ENCODE results near the gene TMEFF1. TPM values are rescaled to one million over a fixed set of nuclear protein-coding genes. Genes with fewer than 3 reads are reported as not detected.
"Not testable (repeated sequence)": the region's sequence is repeated elsewhere in the genome, so short reads cannot be mapped to it uniquely, and the experiment has no call there.

The TMEFF1 gene
- total and polyA plus RNA-seq, 4 donors = 13.1 to 18.0 (median 15.7) TPM

DNA sequence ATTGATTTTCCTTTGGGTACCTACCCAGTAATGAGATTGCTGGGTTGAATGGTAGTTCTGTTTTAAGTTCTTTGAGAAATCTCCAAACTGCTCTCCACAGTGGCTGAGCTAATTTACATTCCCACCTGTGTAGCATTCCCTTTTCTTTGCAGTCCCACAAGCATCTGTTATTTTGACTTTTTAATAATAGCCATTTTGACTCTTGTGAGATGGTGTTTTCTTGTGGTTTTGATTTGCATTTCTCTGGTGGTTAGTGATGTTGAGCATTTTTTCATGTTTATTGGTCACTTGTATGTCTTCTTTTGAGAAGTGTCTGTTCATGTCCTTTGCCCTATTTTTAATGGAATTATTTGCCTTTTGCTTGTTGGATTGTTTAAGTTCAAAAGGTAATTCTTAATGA is 34.4 kb downstream of the TMEFF1 start:
- H3K9me3 ChIP-seq (ENCODE audit: control insufficient read depth, insufficient read depth, low read length); H3K36me3 ChIP-seq (ENCODE audit: control insufficient read depth, insufficient read depth, low read length); DNase-seq (ENCODE audit: low read depth in 4 of 6, low spot score in 6 of 6); H3K27ac ChIP-seq (ENCODE audit: low read depth, low read length); H3K27me3 ChIP-seq (ENCODE audit: control insufficient read depth, insufficient read depth, low read length); H3K4me3 ChIP-seq (ENCODE audit: low read depth, low read length); H3K4me1 ChIP-seq (ENCODE audit: control insufficient read depth, insufficient read depth, low read length): not testable (repeated sequence)

GRCh38 chr9:100511205-100511604 is 38.3 kb downstream of the TMEFF1 start:
- Histone ChIP-seq H3K4me3 (ENCODE audit: low read depth, low read length) (no peak overlapping the region), H3K27ac (ENCODE audit: low read depth, low read length) (no peak overlapping the region), H3K36me3 (ENCODE audit: control insufficient read depth, insufficient read depth, low read length) (no peaks in the 10 kb centered on the region), H3K4me1 (ENCODE audit: control insufficient read depth, insufficient read depth, low read length) (no peaks in the 10 kb centered on the region), H3K9me3 (ENCODE audit: control insufficient read depth, insufficient read depth, low read length) (no peaks in the 10 kb centered on the region), H3K27me3 (ENCODE audit: control insufficient read depth, insufficient read depth, low read length) (no peaks in the 10 kb centered on the region)
- DNase-seq (ENCODE audit: low read depth in 4 of 6, low spot score in 6 of 6) = no peak
- no CpG with 5 or more reads among the region's 1 CpG for WGBS (ENCODE audit: insufficient coverage)

DNA sequence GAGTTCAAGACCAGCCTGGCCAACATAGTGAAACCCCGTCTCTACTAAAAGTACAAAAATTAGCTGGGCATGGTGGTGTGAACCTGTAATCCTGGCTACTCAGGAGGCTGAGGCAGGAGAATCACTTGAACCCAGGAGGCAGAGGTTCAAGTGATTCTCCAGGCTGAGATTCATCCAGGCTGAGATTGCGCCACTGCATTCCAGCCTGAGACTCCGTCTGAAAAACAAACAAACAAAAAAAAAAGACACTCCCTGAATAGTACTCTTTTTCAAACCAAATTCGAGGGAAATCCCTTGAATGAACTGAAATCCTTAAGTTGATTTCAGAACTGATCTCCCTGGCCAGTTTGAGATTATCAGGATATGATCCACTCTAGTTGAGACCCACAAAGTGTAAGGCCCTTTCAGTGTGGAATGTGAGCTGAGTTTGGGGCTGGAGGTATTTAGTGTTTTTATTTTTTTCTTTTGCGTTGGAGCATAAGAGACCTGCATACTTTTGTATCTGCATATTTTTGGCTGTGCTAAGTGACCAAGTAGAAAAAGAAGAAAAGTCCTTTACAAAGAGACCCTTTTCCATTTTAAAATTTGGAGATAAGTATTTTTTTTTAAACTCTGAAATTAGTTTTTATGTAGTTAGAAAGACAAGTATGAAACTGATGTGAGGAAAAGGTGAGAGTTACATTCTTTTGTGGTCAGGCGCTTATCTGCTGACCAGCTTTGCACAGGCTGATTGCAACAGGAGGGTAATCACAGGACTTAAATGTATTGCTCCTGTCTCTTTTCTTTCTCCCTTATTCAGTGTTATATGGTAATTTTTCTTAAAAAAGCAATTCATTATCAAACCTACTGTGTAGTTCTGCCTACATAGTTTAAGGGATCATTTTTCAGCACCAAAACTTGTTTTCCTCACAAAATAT is 42.9 kb downstream of the TMEFF1 start:
- Histone ChIP-seq H3K4me3 (ENCODE audit: low read depth, low read length) (no peak overlapping the region), H3K9me3 (ENCODE audit: control insufficient read depth, insufficient read depth, low read length) (no peaks in the 10 kb centered on the region), H3K4me1 (ENCODE audit: control insufficient read depth, insufficient read depth, low read length) (no peaks in the 10 kb centered on the region), H3K36me3 (ENCODE audit: control insufficient read depth, insufficient read depth, low read length) (no peaks in the 10 kb centered on the region), H3K27ac (ENCODE audit: low read depth, low read length) (no peak overlapping the region), H3K27me3 (ENCODE audit: control insufficient read depth, insufficient read depth, low read length) (no peaks in the 10 kb centered on the region)
- no peak for DNase-seq (ENCODE audit: low read depth in 4 of 6, low spot score in 6 of 6)
- 74% methylated on average over 4 of the region's 6 CpGs for WGBS (ENCODE audit: insufficient coverage)

GRCh38 chr9:100521282-100521681 is 48.3 kb downstream of the TMEFF1 start:
- no peaks in the 10 kb centered on the region for H3K27me3 ChIP-seq (ENCODE audit: control insufficient read depth, insufficient read depth, low read length)
- no peak for DNase-seq (ENCODE audit: low read depth in 4 of 6, low spot score in 6 of 6)
- no peaks in the 10 kb centered on the region for H3K4me1 ChIP-seq (ENCODE audit: control insufficient read depth, insufficient read depth, low read length)
- H3K27ac ChIP-seq (ENCODE audit: low read depth, low read length) = no peak overlapping the region
- H3K9me3 ChIP-seq (ENCODE audit: control insufficient read depth, insufficient read depth, low read length) = no peaks in the 10 kb centered on the region
- no peak overlapping the region for H3K4me3 ChIP-seq (ENCODE audit: low read depth, low read length)
- H3K36me3 ChIP-seq (ENCODE audit: control insufficient read depth, insufficient read depth, low read length) = no peaks in the 10 kb centered on the region
- no CpG with 5 or more reads among the region's 3 CpGs for WGBS (ENCODE audit: insufficient coverage)

GRCh38 chr9:100525563-100525962 is 52.6 kb downstream of the TMEFF1 start:
- no peaks in the 10 kb centered on the region for H3K4me1 ChIP-seq (ENCODE audit: control insufficient read depth, insufficient read depth, low read length)
- H3K27ac ChIP-seq (ENCODE audit: low read depth, low read length) = no peak overlapping the region
- WGBS (ENCODE audit: insufficient coverage) = no CpG with 5 or more reads among the region's 2 CpGs
- no peaks in the 10 kb centered on the region for H3K9me3 ChIP-seq (ENCODE audit: control insufficient read depth, insufficient read depth, low read length)
- no peak overlapping the region for H3K4me3 ChIP-seq (ENCODE audit: low read depth, low read length)
- no peaks in the 10 kb centered on the region for H3K27me3 ChIP-seq (ENCODE audit: control insufficient read depth, insufficient read depth, low read length)
- H3K36me3 ChIP-seq (ENCODE audit: control insufficient read depth, insufficient read depth, low read length) = peaks cover 2% of the 10 kb centered on the region
- no peak for DNase-seq (ENCODE audit: low read depth in 4 of 6, low spot score in 6 of 6)

DNA sequence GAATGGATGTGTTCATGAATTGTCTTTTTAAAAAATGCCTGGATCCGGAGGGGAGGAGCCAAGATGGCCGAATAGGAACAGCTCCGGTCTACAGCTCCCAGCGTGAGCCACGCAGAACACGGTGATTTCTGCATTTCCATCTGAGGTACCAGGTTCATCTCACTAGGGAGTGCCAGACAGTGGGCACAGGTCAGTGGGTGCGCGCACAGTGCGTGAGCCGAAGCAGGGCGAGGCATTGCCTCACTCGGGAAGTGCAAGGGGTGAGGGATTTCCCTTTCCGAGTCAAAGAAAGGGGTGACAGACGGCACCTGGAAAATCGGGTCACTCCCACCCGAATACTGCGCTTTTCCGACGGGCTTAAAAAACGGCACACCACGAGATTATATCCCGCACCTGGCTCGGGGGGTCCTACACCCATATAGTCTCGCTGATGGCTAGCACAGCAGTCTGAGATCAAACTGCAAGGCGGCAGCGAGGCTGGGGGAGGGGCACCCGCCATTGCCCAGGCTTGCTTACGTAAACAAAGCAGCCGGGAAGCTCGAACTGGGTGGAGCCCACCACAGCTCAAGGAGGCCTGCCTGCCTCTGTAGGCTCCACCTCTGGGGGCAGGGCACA is 54.3 kb downstream of the TMEFF1 start:
- not testable (repeated sequence) for H3K36me3 ChIP-seq (ENCODE audit: control insufficient read depth, insufficient read depth, low read length); H3K27me3 ChIP-seq (ENCODE audit: control insufficient read depth, insufficient read depth, low read length); H3K4me1 ChIP-seq (ENCODE audit: control insufficient read depth, insufficient read depth, low read length); H3K9me3 ChIP-seq (ENCODE audit: control insufficient read depth, insufficient read depth, low read length); H3K27ac ChIP-seq (ENCODE audit: low read depth, low read length); DNase-seq (ENCODE audit: low read depth in 4 of 6, low spot score in 6 of 6); H3K4me3 ChIP-seq (ENCODE audit: low read depth, low read length)
- WGBS (ENCODE audit: insufficient coverage) = 97% methylated on average over 21 of the region's 30 CpGs

DNA sequence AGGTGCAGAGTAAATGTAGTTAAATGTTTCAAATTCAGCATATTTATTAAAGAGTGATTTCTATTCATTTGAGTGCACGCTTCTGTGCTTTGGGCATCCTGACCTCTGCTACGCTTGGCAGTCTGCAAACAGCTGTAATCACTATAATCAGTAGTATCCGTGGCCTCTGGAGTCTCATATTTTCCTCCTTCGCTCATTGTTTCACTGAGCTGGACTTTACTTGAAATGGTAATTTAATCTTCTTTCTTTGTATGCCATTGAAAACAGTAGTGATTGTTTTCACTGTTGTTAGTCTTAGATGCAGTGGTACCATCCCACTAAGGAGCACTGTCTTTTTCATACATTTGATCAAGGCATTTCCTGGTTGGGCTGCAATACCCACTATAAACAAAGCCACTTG is 61.5 kb downstream of the TMEFF1 start:
- H3K9me3 ChIP-seq (ENCODE audit: control insufficient read depth, insufficient read depth, low read length) = no peaks in the 10 kb centered on the region

DNA sequence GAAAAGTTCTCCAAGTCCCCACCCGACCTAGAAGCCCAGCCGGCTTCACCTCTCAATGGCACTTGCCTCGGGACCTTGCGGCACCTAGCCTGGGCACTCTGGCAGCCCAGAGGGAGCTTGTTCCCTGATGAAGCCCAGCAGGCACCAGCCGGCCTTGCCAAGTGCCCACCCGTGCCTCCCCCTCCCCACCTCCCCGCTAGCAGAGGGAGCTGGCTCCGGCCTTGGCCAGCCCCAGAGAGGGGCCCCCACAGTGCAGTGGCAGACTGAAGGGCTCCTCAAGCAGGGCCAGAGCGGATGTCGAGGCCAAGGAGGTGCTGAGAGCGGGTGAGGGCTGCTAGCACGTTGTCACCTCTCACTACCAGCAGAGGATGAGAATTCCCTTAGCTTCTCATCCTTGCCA is 67.4 kb downstream of the TMEFF1 start:
- Histone ChIP-seq H3K27me3 (ENCODE audit: control insufficient read depth, insufficient read depth, low read length) (no peaks in the 10 kb centered on the region), H3K27ac (ENCODE audit: low read depth, low read length) (no peak overlapping the region), H3K4me3 (ENCODE audit: low read depth, low read length) (no peak overlapping the region), H3K9me3 (ENCODE audit: control insufficient read depth, insufficient read depth, low read length) (peaks cover 2% of the 10 kb centered on the region), H3K4me1 (ENCODE audit: control insufficient read depth, insufficient read depth, low read length) (no peaks in the 10 kb centered on the region), H3K36me3 (ENCODE audit: control insufficient read depth, insufficient read depth, low read length) (peaks cover 6% of the 10 kb centered on the region)
- 88% methylated on average over 6 of the region's 12 CpGs for WGBS (ENCODE audit: insufficient coverage)
- no peak for DNase-seq (ENCODE audit: low read depth in 4 of 6, low spot score in 6 of 6)

More for the DNA sequence above, 61.5 kb downstream of the TMEFF1 start:
- H3K4me1 ChIP-seq (ENCODE audit: control insufficient read depth, insufficient read depth, low read length) = no peaks in the 10 kb centered on the region
- H3K36me3 ChIP-seq (ENCODE audit: control insufficient read depth, insufficient read depth, low read length) = no peaks in the 10 kb centered on the region
- no peak overlapping the region for H3K4me3 ChIP-seq (ENCODE audit: low read depth, low read length)
- WGBS (ENCODE audit: insufficient coverage) = 80% methylated on average over 2 of the region's 4 CpGs
- H3K27me3 ChIP-seq (ENCODE audit: control insufficient read depth, insufficient read depth, low read length) = no peaks in the 10 kb centered on the region
- no peak overlapping the region for H3K27ac ChIP-seq (ENCODE audit: low read depth, low read length)
- peak in 2 of 6 donors; percentile 5 to 17 for DNase-seq (ENCODE audit: low read depth in 4 of 6, low spot score in 6 of 6)

- no peaks in the 10 kb centered on the region for H3K4me1 ChIP-seq (ENCODE audit: control insufficient read depth, insufficient read depth, low read length)
- H3K9me3 ChIP-seq (ENCODE audit: control insufficient read depth, insufficient read depth, low read length) = peaks cover 2% of the 10 kb centered on the region
- no peak overlapping the region for H3K27ac ChIP-seq (ENCODE audit: low read depth, low read length)
- DNase-seq (ENCODE audit: low read depth in 4 of 6, low spot score in 6 of 6) = no peak
- H3K4me3 ChIP-seq (ENCODE audit: low read depth, low read length) = no peak overlapping the region
- WGBS (ENCODE audit: insufficient coverage) = 86% methylated on average over 2 of the region's 5 CpGs
- no peaks in the 10 kb centered on the region for H3K36me3 ChIP-seq (ENCODE audit: control insufficient read depth, insufficient read depth, low read length)
- no peaks in the 10 kb centered on the region for H3K27me3 ChIP-seq (ENCODE audit: control insufficient read depth, insufficient read depth, low read length)
These were observed 76.1 kb downstream of the TMEFF1 start for GRCh38 chr9:100549048-100549447.

DNA sequence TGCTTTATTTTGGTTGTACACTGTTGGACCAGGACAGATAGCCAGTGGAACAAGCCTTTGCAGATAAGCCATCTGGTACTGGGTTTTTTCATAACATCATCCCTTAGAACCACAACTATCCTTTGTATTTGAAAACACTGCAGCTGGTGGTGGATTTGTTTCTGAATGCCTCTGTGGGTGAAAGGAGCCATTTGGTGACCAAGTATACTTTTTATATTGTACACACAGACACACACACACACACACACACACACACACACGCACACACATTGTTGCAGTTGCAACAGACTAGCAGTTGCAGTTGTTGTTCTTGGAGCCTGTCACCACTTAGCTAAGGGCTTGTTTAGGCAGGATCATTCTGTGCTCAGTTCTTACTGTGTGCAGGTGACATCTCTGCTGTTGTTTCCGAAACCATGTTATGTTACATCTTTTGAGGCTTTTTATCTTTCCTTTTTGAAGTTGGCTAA is 82.0 kb downstream of the TMEFF1 start:
- no peak overlapping the region for H3K4me3 ChIP-seq (ENCODE audit: low read depth, low read length)
- WGBS (ENCODE audit: insufficient coverage) = no CpG with 5 or more reads among the region's 2 CpGs
- peak in 1 of 6 donors; percentile 45 for DNase-seq (ENCODE audit: low read depth in 4 of 6, low spot score in 6 of 6)
- H3K36me3 ChIP-seq (ENCODE audit: control insufficient read depth, insufficient read depth, low read length) = peaks cover 4% of the 10 kb centered on the region
- H3K27me3 ChIP-seq (ENCODE audit: control insufficient read depth, insufficient read depth, low read length) = no peaks in the 10 kb centered on the region
- peak overlapping the region; percentile 38 for H3K27ac ChIP-seq (ENCODE audit: low read depth, low read length)
- no peaks in the 10 kb centered on the region for H3K9me3 ChIP-seq (ENCODE audit: control insufficient read depth, insufficient read depth, low read length)
- no peaks in the 10 kb centered on the region for H3K4me1 ChIP-seq (ENCODE audit: control insufficient read depth, insufficient read depth, low read length)

All from spinal cord (tissue), 10 donors.